GM21717 (cell line): ENCODE data around the gene PMS2.
"Not testable (repeated sequence)": the region's sequence is repeated elsewhere in the genome, so short reads cannot be mapped to it uniquely, and the experiment has no call there.

Experiments
- ATAC-seq: cut with Tn5 transposase; IDR thresholded peaks from one replicate; pipeline ENCODE4 v1.9.1; 2021; ENCODE audit warnings: mild to moderate bottlenecking, moderate library complexity; ENCODE audit not compliant: unreplicated experiment

The PMS2 gene

DNA sequence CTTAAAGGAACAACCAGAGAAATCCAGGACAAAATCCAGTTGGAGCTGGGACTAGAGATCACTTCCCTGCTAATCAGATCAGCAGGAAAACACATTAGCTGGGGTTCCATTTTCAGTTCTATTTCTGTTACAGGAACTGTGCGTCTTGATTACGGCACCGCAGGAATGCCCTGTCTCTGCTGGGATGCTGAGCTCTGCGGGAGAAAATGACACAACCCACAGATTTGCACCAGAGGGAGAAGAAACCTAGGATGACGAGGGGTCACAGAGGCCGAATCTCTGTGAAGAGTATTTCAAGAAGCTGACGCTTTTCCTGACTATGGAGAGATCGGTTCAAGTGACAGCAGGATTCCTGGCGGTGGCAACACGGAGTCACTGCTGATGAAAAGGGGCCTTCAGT is 78.6 kb downstream of the PMS2 start:
- ATAC-seq: not testable (repeated sequence)

- ATAC-seq: not testable (repeated sequence)
Measured at GRCh38 chr7:5926263-5926870, 82.5 kb downstream of the PMS2 start.

DNA sequence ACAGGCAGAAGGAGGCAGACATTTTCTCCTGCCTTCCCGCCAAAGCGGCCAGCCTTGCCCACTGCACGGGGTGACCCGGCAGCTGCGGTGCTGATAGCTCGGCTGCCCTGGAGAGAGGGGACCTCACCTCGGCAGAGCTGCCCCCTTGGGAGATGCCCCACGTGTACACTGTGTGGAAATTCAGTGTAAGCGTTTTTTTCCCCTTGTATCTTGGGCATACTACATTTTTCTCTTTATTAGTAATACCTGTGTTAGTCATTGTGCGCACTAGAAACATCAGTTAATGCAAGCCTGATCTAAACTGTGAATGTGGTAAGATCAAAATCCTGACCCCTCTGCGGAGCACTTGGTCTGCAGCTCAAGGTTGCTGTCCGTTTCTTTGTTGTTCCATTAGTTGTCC is 84.2 kb downstream of the PMS2 start:
- ATAC-seq: not testable (repeated sequence)

DNA sequence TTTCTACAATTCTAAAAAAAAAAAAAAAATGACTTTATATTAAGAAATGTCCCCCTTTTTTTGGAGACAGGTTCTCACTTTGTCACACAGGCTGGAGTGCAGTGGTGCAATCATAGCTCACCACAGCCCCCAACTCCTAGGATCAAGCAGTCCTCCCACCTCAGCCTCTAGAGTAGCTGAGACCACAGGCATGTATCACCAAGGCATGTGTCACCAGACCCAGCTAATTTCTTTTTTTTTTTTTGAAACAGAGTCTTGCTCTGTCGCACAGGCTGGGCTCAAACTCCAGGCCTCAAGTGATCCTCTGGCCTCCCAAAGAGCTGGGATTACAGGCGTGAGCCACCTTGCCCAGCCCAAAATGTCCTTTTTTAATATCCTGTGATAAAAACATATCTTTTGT is 84.7 kb downstream of the PMS2 start:
- not testable (repeated sequence) for ATAC-seq
